Astrocyte (in vitro differentiated cells and primary cell): ENCODE results near the gene ELAC2. TPM values are rescaled to one million over a fixed set of nuclear protein-coding genes. Genes with fewer than 3 reads are reported as not detected.

Experiments
- DNase-seq: peaks from one replicate; pipeline ENCODE4 v3.0.0-alpha.2; 2010; ENCODE audit warnings: low read depth
- FAIRE-seq: peaks from 2 replicates; lab custom pipeline; 2011; peaks lifted over from hg19 to GRCh38; lab: Jason Lieb, UNC
- H2AFZ ChIP-seq: 2 replicates; pipeline ENCODE4 v1.6.0; 2012; ENCODE audit warnings: low read depth, low read length, inconsistent platforms
- H3K27ac ChIP-seq: 2 replicates; pipeline ENCODE4 v1.5.1; 2011; ENCODE audit warnings: low read depth, low read length, inconsistent platforms
- H3K27me3 ChIP-seq: 2 replicates; pipeline ENCODE4 v1.6.0; 2011; ENCODE audit warnings: low read length, inconsistent platforms; ENCODE audit not compliant: insufficient read depth
- H3K36me3 ChIP-seq: 2 replicates; pipeline ENCODE4 v1.5.1; 2011; ENCODE audit warnings: low read length, inconsistent platforms; ENCODE audit not compliant: insufficient read depth
- H3K4me1 ChIP-seq: 2 replicates; pipeline ENCODE4 v1.5.1; 2011; ENCODE audit warnings: low read length, inconsistent platforms; ENCODE audit not compliant: insufficient read depth
- H3K4me2 ChIP-seq: 2 replicates; pipeline ENCODE4 v1.6.0; 2012; ENCODE audit warnings: low read length, inconsistent platforms
- H3K4me3 ChIP-seq: 2 replicates; pipeline ENCODE4 v1.5.1; 2011; ENCODE audit warnings: low read depth, mild to moderate bottlenecking, low read length, inconsistent platforms; ENCODE audit not compliant: insufficient read depth
- H3K79me2 ChIP-seq: 2 replicates; pipeline ENCODE4 v1.6.0; 2012; ENCODE audit warnings: mild to moderate bottlenecking, low read length, inconsistent platforms; ENCODE audit not compliant: insufficient read depth
- H3K9ac ChIP-seq: 2 replicates; pipeline ENCODE4 v1.6.0; 2012; ENCODE audit warnings: mild to moderate bottlenecking, low read length, inconsistent platforms
- H3K9me3 ChIP-seq: 2 replicates; pipeline ENCODE4 v1.5.1; 2012; ENCODE audit warnings: low read depth, mild to moderate bottlenecking, low read length, inconsistent platforms; ENCODE audit not compliant: insufficient read depth
- H4K20me1 ChIP-seq: 2 replicates; pipeline ENCODE4 v1.6.0; 2012; ENCODE audit warnings: low read length, inconsistent platforms; ENCODE audit not compliant: insufficient read depth
- H3K27ac Mint-ChIP-seq: one replicate; pipeline ENCODE4 v1.8.0; 2021; ENCODE audit warnings: mild to moderate bottlenecking, mixed read lengths; ENCODE audit not compliant: unreplicated experiment
- H3K27me3 Mint-ChIP-seq: one replicate; pipeline ENCODE4 v1.8.0; 2021; ENCODE audit warnings: low read depth, mixed read lengths; ENCODE audit not compliant: unreplicated experiment
- H3K36me3 Mint-ChIP-seq: one replicate; pipeline ENCODE4 v1.8.0; 2021; ENCODE audit warnings: low read depth, mixed read lengths; ENCODE audit not compliant: unreplicated experiment
- H3K4me1 Mint-ChIP-seq: one replicate; pipeline ENCODE4 v1.8.0; 2021; ENCODE audit warnings: low read depth, mixed read lengths; ENCODE audit not compliant: unreplicated experiment
- H3K4me3 Mint-ChIP-seq: one replicate; pipeline ENCODE4 v1.8.0; 2021; ENCODE audit warnings: mild to moderate bottlenecking, moderate library complexity, mixed read lengths; ENCODE audit not compliant: unreplicated experiment
- H3K9me3 Mint-ChIP-seq: one replicate; pipeline ENCODE4 v1.8.0; 2021; ENCODE audit warnings: mild to moderate bottlenecking, mixed read lengths; ENCODE audit not compliant: unreplicated experiment
- EZH2 ChIP-seq: IDR thresholded peaks from 2 replicates; pipeline ENCODE4 v1.6.1; 2012; ENCODE audit warnings: mild to moderate bottlenecking, low read length, inconsistent platforms; ENCODE audit not compliant: insufficient read depth
- total RNA-seq: library from RNA; stranded (reverse); gene quantifications from 2 replicates; pipeline ENCODE4 v1.2.1, GENCODE V29; 2021
- TF ChIP-seq, protein P1 (sequence below): IDR thresholded peaks from 2 replicates; pipeline ENCODE4 v1.5.1; 2011; ENCODE audit warnings: low read depth, mild to moderate bottlenecking, inconsistent platforms, low read length, moderate library complexity; ENCODE audit not compliant: insufficient read depth

ELAC2 gene
- total RNA-seq, 1 donor from 2014 or later, result 63.2 TPM

DNA sequence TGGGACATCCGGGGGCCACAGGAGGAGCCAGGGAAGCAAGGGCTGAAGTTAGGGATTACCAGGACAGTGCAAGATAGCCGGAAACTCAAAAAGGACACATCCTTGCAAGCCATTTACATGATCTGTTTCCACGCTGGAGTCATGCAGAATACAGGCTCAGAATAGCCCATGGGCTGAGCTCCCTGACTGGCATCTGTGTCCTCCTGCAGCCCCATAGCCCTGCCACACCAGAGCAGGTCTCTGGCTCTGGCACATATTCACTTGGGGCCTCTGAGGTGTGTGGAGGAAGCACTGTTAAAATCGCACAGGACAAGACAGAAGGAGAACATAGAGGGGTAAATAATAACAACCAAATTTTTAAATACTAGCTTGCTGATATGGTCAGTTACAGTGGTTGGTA, 65.8 kb downstream of the ELAC2 start:
- H3K4me3 Mint-ChIP-seq, result no peak overlapping the region
- H3K27ac Mint-ChIP-seq, result no peak overlapping the region
- H3K4me3 ChIP-seq, result no peak overlapping the region
- H3K4me1 ChIP-seq, result no peaks in the 10 kb centered on the region
- FAIRE-seq (no peak), DNase-seq (no peak)
- no peak overlapping the region for H3K27ac ChIP-seq
- TF ChIP-seq EZH2, result no peak
- TF ChIP-seq, protein P1, sequence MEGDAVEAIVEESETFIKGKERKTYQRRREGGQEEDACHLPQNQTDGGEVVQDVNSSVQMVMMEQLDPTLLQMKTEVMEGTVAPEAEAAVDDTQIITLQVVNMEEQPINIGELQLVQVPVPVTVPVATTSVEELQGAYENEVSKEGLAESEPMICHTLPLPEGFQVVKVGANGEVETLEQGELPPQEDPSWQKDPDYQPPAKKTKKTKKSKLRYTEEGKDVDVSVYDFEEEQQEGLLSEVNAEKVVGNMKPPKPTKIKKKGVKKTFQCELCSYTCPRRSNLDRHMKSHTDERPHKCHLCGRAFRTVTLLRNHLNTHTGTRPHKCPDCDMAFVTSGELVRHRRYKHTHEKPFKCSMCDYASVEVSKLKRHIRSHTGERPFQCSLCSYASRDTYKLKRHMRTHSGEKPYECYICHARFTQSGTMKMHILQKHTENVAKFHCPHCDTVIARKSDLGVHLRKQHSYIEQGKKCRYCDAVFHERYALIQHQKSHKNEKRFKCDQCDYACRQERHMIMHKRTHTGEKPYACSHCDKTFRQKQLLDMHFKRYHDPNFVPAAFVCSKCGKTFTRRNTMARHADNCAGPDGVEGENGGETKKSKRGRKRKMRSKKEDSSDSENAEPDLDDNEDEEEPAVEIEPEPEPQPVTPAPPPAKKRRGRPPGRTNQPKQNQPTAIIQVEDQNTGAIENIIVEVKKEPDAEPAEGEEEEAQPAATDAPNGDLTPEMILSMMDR, result no peak
- no peaks in the 10 kb centered on the region for H3K4me1 Mint-ChIP-seq
- H3K27me3 ChIP-seq, result no peaks in the 10 kb centered on the region
- no peaks in the 10 kb centered on the region for H3K27me3 Mint-ChIP-seq
- H3K36me3 ChIP-seq, result no peaks in the 10 kb centered on the region
- H3K36me3 Mint-ChIP-seq, result peaks cover 6% of the 10 kb centered on the region
- H3K9ac ChIP-seq, result no peak overlapping the region
- H3K4me2 ChIP-seq, result no peak overlapping the region
- no peaks in the 10 kb centered on the region for H4K20me1 ChIP-seq
- H3K9me3 Mint-ChIP-seq, result peaks cover 2% of the 10 kb centered on the region
- H3K79me2 ChIP-seq, result no peaks in the 10 kb centered on the region
- no peak overlapping the region for H2AFZ ChIP-seq
- H3K9me3 ChIP-seq, result no peaks in the 10 kb centered on the region

DNA sequence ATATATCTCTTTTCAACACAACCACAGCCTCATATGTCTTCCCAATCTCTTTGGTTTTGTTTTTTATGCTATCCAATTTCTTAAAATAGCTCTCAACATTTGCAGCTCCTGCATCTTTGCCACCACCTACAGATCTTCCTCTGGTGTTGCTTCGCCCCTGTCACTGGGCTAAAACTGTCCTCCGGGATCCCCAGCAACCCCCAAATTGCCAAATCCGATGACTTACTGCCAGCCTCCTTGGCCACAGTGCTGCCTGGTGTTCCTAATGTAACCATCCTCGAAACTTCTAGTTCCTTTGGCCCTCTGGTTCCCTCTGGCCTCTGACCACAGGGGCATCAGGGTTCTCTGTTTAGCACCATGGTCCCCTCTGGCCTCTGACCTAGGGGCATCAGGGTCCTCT, 70.8 kb downstream of the ELAC2 start:
- Mint-ChIP-seq H3K4me3 (no peak overlapping the region), H3K27me3 (no peaks in the 10 kb centered on the region), H3K27ac (no peak overlapping the region), H3K4me1 (no peaks in the 10 kb centered on the region), H3K9me3 (no peaks in the 10 kb centered on the region), H3K36me3 (no peaks in the 10 kb centered on the region)
- Histone ChIP-seq H3K4me2 (no peak overlapping the region), H3K79me2 (no peaks in the 10 kb centered on the region), H2AFZ (no peak overlapping the region), H3K4me3 (no peak overlapping the region), H3K27me3 (no peaks in the 10 kb centered on the region), H3K4me1 (no peaks in the 10 kb centered on the region), H4K20me1 (no peaks in the 10 kb centered on the region), H3K36me3 (no peaks in the 10 kb centered on the region), H3K9me3 (no peaks in the 10 kb centered on the region), H3K27ac (no peak overlapping the region), H3K9ac (no peak overlapping the region)
- DNase-seq (no peak), FAIRE-seq (no peak)
- TF ChIP-seq, protein P1, result no peak
- no peak for TF ChIP-seq EZH2

Other genes with a start within 250 kb of the ELAC2 start
- 1.4 and 3.0 TPM in 2 replicates for gene ARHGAP44, start 228.5 kb downstream of the ELAC2 start, total RNA-seq